Measurements from ENCODE around the gene RADIL.

DNA sequence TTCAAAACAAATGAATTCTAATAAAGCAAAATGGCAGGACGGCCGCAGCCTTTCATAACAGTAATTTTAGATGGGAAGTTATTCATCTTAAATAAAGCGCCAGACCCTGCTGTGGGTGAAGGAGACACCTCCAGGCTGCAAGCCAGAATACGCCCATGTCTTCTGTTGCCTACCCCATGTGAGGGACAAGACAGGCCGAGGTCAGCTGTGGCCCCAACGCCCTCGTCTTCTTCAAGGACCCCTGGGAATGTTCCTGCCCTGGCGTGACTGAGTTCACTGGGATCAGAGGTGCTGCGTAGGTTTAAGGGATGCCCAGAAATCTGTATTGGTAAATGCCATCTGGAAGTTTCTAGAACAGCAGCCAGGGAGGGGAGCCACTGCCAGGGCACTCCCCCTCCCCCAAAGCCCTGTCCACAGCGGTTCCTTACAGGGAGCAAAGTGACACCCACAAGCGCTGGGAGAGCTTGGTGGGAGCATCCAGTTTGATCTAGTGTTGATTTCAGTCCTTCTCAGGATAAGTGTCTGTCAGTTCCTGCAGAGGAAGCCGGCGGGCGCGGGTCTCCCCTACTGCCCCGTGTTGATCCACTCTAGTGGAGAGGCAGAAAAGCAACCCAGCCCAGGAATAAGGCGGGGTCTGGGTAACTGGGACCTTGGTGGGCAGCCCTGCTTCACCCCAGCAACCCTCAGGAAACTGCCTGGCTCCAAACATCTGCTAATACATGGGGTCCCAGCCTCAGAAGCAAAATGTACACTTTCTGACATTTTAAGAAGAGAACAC lies 42.3 kb downstream of the RADIL start:
- TF ChIP-seq, protein P1, sequence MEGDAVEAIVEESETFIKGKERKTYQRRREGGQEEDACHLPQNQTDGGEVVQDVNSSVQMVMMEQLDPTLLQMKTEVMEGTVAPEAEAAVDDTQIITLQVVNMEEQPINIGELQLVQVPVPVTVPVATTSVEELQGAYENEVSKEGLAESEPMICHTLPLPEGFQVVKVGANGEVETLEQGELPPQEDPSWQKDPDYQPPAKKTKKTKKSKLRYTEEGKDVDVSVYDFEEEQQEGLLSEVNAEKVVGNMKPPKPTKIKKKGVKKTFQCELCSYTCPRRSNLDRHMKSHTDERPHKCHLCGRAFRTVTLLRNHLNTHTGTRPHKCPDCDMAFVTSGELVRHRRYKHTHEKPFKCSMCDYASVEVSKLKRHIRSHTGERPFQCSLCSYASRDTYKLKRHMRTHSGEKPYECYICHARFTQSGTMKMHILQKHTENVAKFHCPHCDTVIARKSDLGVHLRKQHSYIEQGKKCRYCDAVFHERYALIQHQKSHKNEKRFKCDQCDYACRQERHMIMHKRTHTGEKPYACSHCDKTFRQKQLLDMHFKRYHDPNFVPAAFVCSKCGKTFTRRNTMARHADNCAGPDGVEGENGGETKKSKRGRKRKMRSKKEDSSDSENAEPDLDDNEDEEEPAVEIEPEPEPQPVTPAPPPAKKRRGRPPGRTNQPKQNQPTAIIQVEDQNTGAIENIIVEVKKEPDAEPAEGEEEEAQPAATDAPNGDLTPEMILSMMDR (conservative IDR thresholded peaks at IDR 0.05; ENCODE audit: low read length) = no peak
- TF ChIP-seq EZH2phosphoT487 (IDR thresholded peaks at IDR 0.05; ENCODE audit: borderline replicate concordance) = no peak
